Activated T-helper 1 cell treated with anti-CD3 and anti-CD28 coated beads, Interleukin-2, amount 50 U/mL, for 16 hours (primary cell): ENCODE results near the gene OSBPL3.

Experiments
- DNase-seq, 2 donors: peaks; one replicate each; pipeline ENCODE4 v3.0.0-alpha.2; 2020; ENCODE audit warnings: low read depth in 1 of 2, low spot score in 1 of 2

The OSBPL3 gene

DNA sequence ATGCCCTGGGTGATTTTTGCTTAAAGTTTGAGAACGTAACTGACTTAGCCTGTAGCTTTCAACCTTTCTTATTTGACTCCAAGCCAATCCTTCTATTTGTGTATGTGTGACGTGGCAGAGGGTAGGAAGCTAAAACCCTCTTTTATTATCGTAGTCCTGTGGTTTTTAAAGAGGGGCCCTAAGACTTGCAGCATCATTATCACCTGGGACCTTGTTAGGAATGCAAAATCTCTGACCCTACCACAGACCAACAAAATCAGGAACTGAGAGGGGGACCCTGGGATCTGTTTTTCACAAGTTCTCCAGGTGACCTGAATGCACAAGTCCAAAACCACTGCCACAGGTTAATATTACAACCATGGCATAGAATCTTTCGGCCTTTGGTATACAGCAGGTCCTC lies 80.1 kb downstream of the OSBPL3 start:
- DNase-seq, result no peak

DNA sequence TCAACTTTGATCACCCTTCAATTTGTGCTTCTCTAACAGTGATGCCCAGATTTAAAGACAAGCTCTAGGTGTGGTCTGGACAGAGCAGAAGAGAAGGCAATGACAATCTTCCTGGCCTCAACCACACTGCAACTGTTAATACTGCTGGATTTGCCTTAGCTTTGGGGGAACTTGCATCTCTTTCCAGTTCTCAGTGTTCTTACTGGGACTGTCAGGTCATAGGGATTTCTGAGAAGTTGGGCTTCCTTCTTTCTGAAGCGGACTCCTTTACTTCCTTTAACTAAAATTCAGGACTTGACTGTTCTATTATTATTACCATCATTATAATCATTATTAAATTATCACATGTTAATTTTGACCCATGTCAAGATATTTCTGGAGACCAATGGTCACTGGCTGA lies 80.8 kb downstream of the OSBPL3 start:
- DNase-seq, result no peak

DNA sequence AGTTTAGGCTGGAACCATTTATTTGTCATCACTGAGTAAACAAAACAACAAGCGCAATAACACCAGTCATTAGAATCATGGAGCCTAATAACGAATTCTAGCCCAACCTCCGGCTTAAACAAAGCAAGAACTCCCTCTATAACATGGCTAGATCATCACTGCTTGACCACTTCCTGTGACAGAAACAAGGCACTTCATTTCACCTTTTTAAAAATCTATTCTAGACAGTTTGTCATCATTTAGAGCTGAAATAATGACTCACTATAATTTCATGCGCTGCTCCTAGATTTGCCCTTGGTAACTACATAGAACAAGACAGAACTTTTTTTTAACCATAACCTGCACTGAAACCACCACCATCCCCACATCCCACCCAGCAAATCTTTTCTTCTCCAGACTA lies 81.3 kb downstream of the OSBPL3 start:
- DNase-seq, result no peak

- no peak for DNase-seq
These were observed 83.9 kb downstream of the OSBPL3 start for GRCh38 chr7:24896031-24896501.

DNA sequence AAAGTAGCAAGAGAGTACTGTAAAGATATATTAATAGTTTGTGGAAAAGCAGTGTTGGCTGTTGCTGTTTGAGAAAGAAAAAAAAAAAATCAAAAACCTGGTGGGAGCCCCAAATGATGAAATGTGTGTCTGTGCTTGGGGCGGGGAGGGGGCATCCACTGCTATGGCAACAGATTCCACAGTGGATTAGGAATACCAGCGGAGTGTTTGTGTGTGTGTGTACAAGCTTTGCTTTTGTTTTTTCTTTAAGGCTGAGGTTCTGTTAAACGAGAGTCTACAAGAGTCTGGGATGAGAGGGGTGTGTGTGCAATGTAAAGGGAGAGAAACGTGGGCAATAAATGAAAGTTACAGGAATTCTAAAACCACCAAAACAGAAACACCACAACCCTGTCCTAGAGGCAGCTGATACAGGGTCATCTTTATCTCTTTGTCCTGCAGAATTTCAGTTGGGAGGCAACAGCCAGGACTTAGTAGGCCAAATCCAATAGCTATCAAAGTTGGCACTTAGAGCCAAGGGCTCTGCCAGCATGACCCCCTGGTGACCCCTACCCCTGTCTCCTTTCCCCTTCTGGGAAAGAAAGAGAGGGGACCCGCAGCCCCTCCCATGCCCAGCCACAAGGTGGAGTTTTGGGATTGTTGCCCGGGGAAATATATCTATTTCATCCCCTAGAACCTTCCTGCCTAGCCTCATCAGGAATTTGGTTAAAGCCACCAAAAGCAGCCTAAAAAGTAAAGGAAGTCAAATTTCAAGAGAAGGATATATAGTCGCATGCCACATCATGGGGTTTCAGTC lies 85.4 kb downstream of the OSBPL3 start:
- no peak for DNase-seq

DNA sequence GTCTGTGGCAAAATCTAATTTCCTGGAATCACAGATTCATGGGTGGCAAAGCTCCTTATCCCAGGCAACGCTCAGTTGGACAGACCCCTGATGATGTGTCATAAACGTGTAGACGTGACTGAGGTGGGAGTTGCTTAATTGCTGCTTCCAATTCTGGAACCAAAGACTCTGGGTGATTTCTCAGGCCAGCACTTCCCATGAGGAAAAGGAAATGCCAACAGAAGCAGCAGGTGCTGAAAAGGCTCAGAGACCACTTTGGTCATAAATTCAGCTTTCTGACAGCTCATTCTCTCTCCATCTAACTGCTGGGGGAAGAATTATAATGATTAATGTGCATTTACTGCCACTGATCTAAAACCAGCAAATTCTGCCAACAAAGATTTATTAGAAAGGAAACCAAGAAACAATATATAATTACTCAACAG lies 88.7 kb downstream of the OSBPL3 start:
- no peak for DNase-seq

- DNase-seq, result no peak
These were observed 90.4 kb downstream of the OSBPL3 start for GRCh38 chr7:24889611-24890010.

GRCh38 chr7:24888653-24889052 lies 91.3 kb downstream of the OSBPL3 start:
- no peak for DNase-seq

DNA sequence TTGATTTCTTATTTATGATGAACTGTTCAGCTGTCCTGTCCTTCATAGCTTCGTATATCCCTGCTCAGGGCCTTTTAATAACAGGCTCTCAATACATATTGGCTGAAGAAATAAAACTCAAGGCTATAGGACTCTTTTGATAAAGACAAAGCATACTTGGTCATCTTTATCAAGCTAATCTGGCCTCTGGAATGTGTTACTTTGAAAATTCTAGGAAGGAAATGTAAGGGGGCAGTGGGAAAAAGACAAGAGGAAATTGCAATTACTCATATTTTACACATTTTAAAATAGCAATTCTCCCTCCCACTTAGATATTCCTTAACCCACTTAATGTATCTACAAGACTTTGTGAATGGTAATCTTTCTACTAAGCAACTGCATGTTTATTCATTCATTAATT lies 94.3 kb downstream of the OSBPL3 start:
- DNase-seq, result no peak

DNA sequence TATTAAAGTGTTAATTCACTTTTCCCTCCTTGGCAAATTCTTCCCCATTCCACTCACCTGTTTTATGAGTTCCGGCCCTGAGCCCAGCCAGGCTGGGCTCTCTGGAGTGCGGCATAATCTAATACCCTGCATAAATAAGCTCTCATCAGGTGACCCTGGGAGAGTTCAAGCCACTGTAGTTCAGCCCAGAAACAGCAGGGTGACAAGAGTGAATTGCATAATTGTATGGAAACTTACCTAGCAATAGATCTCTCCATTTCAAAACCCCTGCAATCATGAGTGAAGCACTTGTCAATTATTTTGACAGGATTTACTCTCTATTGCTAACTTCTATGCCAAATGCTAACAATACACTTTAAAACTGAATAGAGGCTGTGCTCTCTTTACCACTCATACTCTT lies 94.7 kb downstream of the OSBPL3 start:
- DNase-seq, result no peak

GRCh38 chr7:24884401-24884800 lies 95.6 kb downstream of the OSBPL3 start:
- DNase-seq, result no peak

DNA sequence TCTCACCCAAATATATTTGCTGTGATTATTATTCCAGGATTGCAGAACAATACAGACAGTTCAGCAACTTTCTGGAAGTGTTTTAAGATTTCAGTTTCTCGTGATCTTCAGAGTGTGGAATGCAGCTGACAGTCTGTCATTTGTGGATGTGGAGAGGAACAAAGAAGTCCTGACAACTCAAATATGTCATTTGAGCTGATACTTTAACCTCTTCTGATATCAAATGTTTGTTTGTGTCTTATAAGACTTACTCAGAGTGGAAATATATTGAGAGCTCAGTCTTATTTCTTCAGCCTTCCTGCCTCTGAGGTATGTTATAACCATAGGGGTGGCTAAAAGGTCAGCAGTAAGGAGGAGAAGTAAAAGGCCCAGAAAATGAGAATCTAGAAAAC lies 96.4 kb downstream of the OSBPL3 start:
- DNase-seq, result no peak

DNA sequence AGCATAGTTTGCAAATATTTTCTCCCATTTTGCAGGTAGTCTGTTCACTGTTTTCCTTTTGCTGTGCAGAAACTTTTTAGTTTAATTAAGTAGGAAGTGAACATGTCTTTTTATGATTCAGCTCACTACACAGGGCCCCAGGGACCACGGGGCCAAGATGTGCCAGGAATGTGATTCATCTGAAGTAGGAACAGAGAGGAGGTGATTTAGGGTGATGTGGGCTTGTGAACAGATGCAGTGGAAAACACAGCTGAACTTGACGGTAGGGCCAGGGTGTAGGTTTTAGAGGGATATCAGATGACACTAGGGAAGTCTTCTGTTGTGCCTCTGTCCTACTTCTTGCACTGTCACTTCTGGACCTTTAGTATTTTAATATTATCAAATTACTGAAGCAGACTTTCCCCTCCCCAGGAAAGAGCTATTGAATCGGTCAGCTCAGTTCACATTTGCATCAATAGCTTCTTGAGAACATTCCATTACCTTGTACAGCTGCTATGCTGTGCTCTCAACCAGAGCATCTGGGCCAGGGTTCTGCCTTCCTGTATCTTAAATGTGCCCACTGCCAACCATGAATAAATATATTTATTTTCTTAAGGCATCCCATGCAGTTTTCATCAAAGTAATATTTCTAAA lies 96.9 kb downstream of the OSBPL3 start:
- DNase-seq, result no peak

GRCh38 chr7:24881623-24882022 lies 98.4 kb downstream of the OSBPL3 start:
- no peak for DNase-seq

- DNase-seq, result no peak
These were observed 99.1 kb downstream of the OSBPL3 start for GRCh38 chr7:24880886-24881285.

DNA sequence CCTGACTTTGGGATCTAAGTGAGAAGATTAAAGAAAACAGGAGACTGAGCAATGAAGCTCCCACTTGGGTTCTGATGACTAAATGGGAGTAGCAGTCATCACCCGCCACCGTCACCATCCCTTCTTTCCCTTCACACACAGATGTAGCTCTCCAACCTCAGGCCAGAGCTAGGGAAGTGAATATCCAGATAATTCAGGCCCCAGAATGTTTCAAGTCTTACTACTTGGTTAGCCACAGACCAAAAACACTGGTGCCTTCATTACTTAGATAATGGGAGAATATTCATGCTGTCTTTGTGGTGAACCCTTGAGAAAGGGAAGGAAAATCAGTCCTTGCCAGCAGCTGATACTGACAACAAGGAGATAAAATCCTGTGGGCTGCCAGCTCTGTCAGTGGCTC lies 100.7 kb downstream of the OSBPL3 start:
- no peak for DNase-seq

- DNase-seq, result no peak
These were observed 102.1 kb downstream of the OSBPL3 start for GRCh38 chr7:24877790-24878311.

DNA sequence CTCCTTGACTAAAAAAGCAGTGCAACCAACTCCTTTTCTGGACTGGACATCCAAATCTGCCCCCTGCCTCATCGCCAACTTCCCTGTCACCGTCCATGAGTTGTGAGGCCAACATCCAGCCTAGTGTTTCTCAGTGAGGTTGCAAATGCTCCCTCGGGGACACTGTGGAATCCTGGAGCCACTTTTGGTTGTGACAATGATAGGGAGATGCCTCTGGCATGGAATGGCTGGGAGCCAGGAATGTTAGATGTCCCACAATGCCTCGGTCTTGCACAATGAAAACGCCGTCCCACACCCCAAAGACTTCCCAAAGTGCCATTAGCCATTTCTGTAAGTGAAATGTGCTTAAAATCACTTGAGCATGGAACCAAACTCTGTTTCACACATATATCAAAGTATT lies 105.2 kb downstream of the OSBPL3 start:
- DNase-seq, result no peak

DNA sequence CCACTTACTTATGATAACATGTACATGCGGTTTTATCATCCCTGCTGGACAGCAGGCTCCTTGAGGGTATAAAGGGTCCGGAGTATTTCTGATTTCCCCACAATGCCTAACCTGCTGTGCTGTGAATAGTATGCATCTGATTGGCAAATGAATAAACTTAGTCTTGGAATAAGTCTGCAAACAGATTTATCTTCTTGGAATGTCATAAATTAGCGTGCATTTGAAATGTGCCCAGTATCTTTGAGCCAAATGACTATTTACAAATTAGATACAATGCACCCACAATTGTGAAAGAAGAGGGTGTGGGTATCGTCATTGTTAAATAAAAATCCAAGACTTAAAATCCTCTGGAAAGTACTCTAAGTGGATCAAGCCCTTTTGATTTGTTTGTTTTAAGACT lies 106.0 kb downstream of the OSBPL3 start:
- DNase-seq, result no peak

DNA sequence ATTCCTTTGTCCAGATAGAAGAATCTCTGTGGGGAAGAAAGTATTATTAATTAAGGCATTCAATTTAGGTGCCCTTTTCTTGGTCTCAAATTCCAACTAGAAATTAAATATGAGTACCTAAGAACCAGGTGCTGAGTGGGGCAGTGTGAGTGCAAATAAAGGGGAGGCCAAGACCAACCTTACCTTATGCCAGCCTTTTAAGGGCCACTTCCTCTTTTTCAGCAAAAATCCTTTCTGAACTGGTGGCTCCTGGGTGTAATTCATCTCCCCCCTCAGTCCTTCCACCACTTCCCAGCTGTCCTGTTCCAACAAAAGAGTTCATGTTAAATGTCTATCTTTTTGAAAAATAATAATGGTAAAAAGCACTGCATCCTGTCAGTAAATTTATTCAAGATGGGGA lies 108.2 kb downstream of the OSBPL3 start:
- DNase-seq, result no peak

- DNase-seq, result no peak
These were observed 109.2 kb downstream of the OSBPL3 start for GRCh38 chr7:24870766-24871165.

GRCh38 chr7:24869572-24869971 lies 110.4 kb downstream of the OSBPL3 start:
- no peak for DNase-seq

- DNase-seq, result no peak
These were observed 111.2 kb downstream of the OSBPL3 start for GRCh38 chr7:24868741-24869140.
